Panc1 (cell line): Measurements from ENCODE around the gene RXFP2. TPM values are rescaled to one million over a fixed set of nuclear protein-coding genes. Genes with fewer than 3 reads are reported as not detected.

ENCODE experiments used
- ATAC-seq: fragments of 200-7000 bp; cut with Tn5 transposase; 2 replicates; pipeline ENCODE4 v1.9.1; 2020; ENCODE audit warnings: mild to moderate bottlenecking, moderate library complexity
- BruUV-seq: library from RNA; stranded (reverse); fragments of 400-500 nt; replicated peaks from 2 replicates; lab custom pipeline; 2021; lab: Mats Ljungman, UMichigan
- CTCF ChIA-PET: fragments of 300-600 bp; sonication (Branson Sonifier 250); formaldehyde crosslinking; loops from one replicate; lab custom pipeline; 2022; ENCODE audit warnings: antibody characterized with exemption; lab: Charles Lee
- POLR2A ChIA-PET: fragments of 300-600 bp; sonication (Branson Sonifier 250); formaldehyde crosslinking; loops from one replicate; lab custom pipeline; 2022; ENCODE audit warnings: antibody characterized with exemption; lab: Charles Lee
- DNase-seq: peaks from one replicate; pipeline ENCODE4 v3.0.0-alpha.2; 2010; ENCODE audit warnings: low read depth, low spot score
- H3K27ac ChIP-seq: 2 replicates; pipeline ENCODE4 v1.5.1; 2011; ENCODE audit warnings: mild to moderate bottlenecking, low read length, inconsistent platforms
- H3K27me3 ChIP-seq: fragments of 200-500 bp; sonication (Bioruptor generic); 2 replicates; pipeline ENCODE4 v1.6.0; 2014; ENCODE audit warnings: low read length, inconsistent platforms; ENCODE audit not compliant: control insufficient read depth, insufficient read depth
- H3K36me3 ChIP-seq: fragments of 200-500 bp; sonication (Bioruptor generic); 2 replicates; pipeline ENCODE4 v1.5.1; 2014; ENCODE audit warnings: inconsistent platforms, mild to moderate bottlenecking, low read length, moderate library complexity; ENCODE audit not compliant: control insufficient read depth, insufficient read depth
- H3K4me1 ChIP-seq: 2 replicates; pipeline ENCODE4 v1.5.1; 2011; ENCODE audit warnings: inconsistent platforms, mild to moderate bottlenecking, low read length, moderate library complexity; ENCODE audit not compliant: control insufficient read depth, insufficient read depth
- H3K4me3 ChIP-seq, 2 experiments: 2 replicates each; pipeline ENCODE4 v1.5.1; 2011 to 2012; ENCODE audit warnings: low read depth in 2 of 2, low read length in 2 of 2, mild to moderate bottlenecking in 2 of 2, inconsistent platforms in 1 of 2, moderate library complexity in 1 of 2
- H3K9me3 ChIP-seq: fragments of 200-500 bp; sonication (Bioruptor generic); 2 replicates; pipeline ENCODE4 v1.5.1; 2014; ENCODE audit warnings: low read depth, mild to moderate bottlenecking, inconsistent platforms, low read length, moderate library complexity; ENCODE audit not compliant: control insufficient read depth, insufficient read depth
- POLR2AphosphoS5 ChIP-seq: IDR thresholded peaks from 2 replicates; pipeline ENCODE4 v1.6.1; 2012; ENCODE audit warnings: mild to moderate bottlenecking, low read depth, low read length, moderate library complexity
- SIN3A ChIP-seq: IDR thresholded peaks from 2 replicates; pipeline ENCODE4 v1.6.1; 2012; ENCODE audit warnings: low read depth, mild to moderate bottlenecking, low read length, moderate library complexity, borderline replicate concordance; ENCODE audit not compliant: insufficient read depth
- TCF7L2 ChIP-seq: IDR thresholded peaks from 2 replicates; pipeline ENCODE4 v1.6.1; 2011; ENCODE audit warnings: mild to moderate bottlenecking, low read depth, low read length, inconsistent platforms
- in situ Hi-C: cut with HindIII; loops from 2 replicates; pipeline ENCODE4 v1.10.0; 2016; ENCODE audit warnings: low sequenced_read_pairs, low pct_unique_long_range_greater_than_20kb
- intact Hi-C: fragments of 100-400 bp; cut with micrococcal nuclease; formaldehyde crosslinking; loops from one replicate; pipeline ENCODE4 v1.10.0; 2022; ENCODE audit not compliant: unreplicated experiment
- total RNA-seq: library from RNA; stranded (reverse); gene quantifications from one replicate; pipeline ENCODE4 v1.2.1, GENCODE V29; 2021; ENCODE audit not compliant: unreplicated experiment
- TF ChIP-seq, protein P1 (sequence below): fragments of 450-650 bp; IDR thresholded peaks from 2 replicates; pipeline ENCODE4 v1.5.1; 2017; ENCODE audit warnings: mild to moderate bottlenecking
- TF ChIP-seq, protein P2 (sequence below), 2 experiments: IDR thresholded peaks; 2 replicates each; pipeline ENCODE4 v1.6.1; 2011 to 2012; ENCODE audit warnings: low read depth in 2 of 2, control low read depth in 1 of 2, low read length in 1 of 2, mild to moderate bottlenecking in 1 of 2, moderate library complexity in 1 of 2; ENCODE audit not compliant: insufficient read depth in 1 of 2

The RXFP2 gene
- total RNA-seq, 1 experiment from 2014 or later = not detected

DNA sequence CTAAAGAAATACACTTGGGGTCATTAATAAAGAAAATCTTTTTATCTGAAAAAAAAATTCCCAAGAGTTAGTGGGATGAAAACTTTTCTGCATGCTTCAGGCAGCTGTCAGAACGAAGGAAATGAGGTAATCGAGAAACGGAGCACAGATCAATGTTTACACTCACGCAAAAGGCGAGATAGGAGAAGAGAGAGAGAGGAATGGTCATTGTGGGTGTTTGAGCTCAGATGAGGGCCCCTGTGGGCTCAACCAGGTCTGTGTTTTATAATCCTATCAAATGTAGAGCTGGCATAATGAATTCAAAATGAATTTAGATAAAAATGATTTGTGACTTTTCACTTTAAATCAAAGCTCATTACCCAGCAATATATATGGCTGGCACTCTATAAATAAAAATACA, 6.3 kb upstream of the RXFP2 start:
- POLR2A ChIA-PET = no interaction called here

DNA sequence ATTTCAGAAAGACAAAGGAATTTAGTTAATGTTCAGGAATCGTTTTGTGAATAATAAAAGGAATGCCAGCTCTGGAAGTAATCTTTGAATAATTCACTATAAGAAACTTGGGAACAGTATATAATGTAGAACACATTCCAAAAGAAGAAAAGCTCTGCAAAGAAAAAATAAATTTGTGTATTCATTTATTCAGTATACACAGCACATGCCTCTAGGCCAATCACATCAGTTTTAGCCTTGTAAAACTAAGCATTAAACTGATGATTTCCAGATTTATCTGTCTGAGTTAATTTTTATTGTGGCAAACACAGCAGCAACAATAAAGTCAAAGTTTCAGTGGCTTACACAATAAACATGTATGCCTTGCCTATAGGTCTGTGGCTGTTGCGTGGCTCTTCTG, 5.7 kb upstream of the RXFP2 start:
- TF ChIP-seq, protein P1, sequence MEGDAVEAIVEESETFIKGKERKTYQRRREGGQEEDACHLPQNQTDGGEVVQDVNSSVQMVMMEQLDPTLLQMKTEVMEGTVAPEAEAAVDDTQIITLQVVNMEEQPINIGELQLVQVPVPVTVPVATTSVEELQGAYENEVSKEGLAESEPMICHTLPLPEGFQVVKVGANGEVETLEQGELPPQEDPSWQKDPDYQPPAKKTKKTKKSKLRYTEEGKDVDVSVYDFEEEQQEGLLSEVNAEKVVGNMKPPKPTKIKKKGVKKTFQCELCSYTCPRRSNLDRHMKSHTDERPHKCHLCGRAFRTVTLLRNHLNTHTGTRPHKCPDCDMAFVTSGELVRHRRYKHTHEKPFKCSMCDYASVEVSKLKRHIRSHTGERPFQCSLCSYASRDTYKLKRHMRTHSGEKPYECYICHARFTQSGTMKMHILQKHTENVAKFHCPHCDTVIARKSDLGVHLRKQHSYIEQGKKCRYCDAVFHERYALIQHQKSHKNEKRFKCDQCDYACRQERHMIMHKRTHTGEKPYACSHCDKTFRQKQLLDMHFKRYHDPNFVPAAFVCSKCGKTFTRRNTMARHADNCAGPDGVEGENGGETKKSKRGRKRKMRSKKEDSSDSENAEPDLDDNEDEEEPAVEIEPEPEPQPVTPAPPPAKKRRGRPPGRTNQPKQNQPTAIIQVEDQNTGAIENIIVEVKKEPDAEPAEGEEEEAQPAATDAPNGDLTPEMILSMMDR = no peak
- TF ChIP-seq, protein P2, sequence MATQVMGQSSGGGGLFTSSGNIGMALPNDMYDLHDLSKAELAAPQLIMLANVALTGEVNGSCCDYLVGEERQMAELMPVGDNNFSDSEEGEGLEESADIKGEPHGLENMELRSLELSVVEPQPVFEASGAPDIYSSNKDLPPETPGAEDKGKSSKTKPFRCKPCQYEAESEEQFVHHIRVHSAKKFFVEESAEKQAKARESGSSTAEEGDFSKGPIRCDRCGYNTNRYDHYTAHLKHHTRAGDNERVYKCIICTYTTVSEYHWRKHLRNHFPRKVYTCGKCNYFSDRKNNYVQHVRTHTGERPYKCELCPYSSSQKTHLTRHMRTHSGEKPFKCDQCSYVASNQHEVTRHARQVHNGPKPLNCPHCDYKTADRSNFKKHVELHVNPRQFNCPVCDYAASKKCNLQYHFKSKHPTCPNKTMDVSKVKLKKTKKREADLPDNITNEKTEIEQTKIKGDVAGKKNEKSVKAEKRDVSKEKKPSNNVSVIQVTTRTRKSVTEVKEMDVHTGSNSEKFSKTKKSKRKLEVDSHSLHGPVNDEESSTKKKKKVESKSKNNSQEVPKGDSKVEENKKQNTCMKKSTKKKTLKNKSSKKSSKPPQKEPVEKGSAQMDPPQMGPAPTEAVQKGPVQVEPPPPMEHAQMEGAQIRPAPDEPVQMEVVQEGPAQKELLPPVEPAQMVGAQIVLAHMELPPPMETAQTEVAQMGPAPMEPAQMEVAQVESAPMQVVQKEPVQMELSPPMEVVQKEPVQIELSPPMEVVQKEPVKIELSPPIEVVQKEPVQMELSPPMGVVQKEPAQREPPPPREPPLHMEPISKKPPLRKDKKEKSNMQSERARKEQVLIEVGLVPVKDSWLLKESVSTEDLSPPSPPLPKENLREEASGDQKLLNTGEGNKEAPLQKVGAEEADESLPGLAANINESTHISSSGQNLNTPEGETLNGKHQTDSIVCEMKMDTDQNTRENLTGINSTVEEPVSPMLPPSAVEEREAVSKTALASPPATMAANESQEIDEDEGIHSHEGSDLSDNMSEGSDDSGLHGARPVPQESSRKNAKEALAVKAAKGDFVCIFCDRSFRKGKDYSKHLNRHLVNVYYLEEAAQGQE (IDR thresholded peaks at IDR 0.05; ENCODE audit: insufficient read depth in 1 of 2, low read depth in 2 of 2, low read length in 1 of 2) = no peak
- TF ChIP-seq TCF7L2 (no peak), SIN3A (no peak)
- ATAC-seq = no peak
- ChIA-PET CTCF (no interaction called here), POLR2A (no interaction called here)
- no TSS peak for BruUV-seq
- no peaks in the 10 kb centered on the region; the same call in 1 of the 2 replicates for H3K36me3 ChIP-seq
- intact Hi-C loops (loop anchor here (10.0 kb wide), 1 partner anchor 499 kb away; no protein-coding TSS in a partner anchor), in situ Hi-C loops (no loop called here)
- DNase-seq = no peak
- H3K4me3 ChIP-seq = no peak overlapping the region
- no peak overlapping the region for H3K27ac ChIP-seq
- no peaks in the 10 kb centered on the region for H3K9me3 ChIP-seq
- no peaks in the 10 kb centered on the region for H3K27me3 ChIP-seq
- no peaks in the 10 kb centered on the region for H3K4me1 ChIP-seq

More for the DNA sequence above, 6.3 kb upstream of the RXFP2 start:
- no TSS peak for BruUV-seq
- in situ Hi-C loops (no loop called here), intact Hi-C loops (loop anchor here (10.0 kb wide), 1 partner anchor 498 kb away; no protein-coding TSS in a partner anchor)
- H3K27me3 ChIP-seq = no peaks in the 10 kb centered on the region
- DNase-seq (no peak), ATAC-seq (no peak)
- TF ChIP-seq TCF7L2 (no peak), POLR2AphosphoS5 (no peak), SIN3A (no peak)
- TF ChIP-seq, protein P1 = no peak
- TF ChIP-seq, protein P2 (IDR thresholded peaks at IDR 0.05; ENCODE audit: insufficient read depth in 1 of 2, low read depth in 2 of 2, low read length in 1 of 2) = no peak
- H3K9me3 ChIP-seq = no peaks in the 10 kb centered on the region
- CTCF ChIA-PET = no interaction called here
- no peaks in the 10 kb centered on the region; the same call in 1 of the 2 replicates for H3K36me3 ChIP-seq
- H3K4me3 ChIP-seq = no peak overlapping the region
- H3K4me1 ChIP-seq = no peaks in the 10 kb centered on the region
- H3K27ac ChIP-seq = no peak overlapping the region
